Kasumi-1 (cell line): ENCODE measurements around the gene SLC6A6.
"Not testable (repeated sequence)": the region's sequence is repeated elsewhere in the genome, so short reads cannot be mapped to it uniquely, and the experiment has no call there.

ENCODE experiments used
- DNase-seq, 2 experiments: peaks; one replicate each; lab custom pipeline; 2025; lab: John Stamatoyannopoulos, UW

Gene SLC6A6

GRCh38 chr3:14507757-14508504, 105.5 kb downstream of the SLC6A6 start:
- DNase-seq, result no peak

- no peak for DNase-seq
Measured at GRCh38 chr3:14508505-14508819, 106.1 kb downstream of the SLC6A6 start.

GRCh38 chr3:14508966-14509795, 106.8 kb downstream of the SLC6A6 start:
- DNase-seq, result peak; percentile 27 to 33

GRCh38 chr3:14509796-14510100, 107.3 kb downstream of the SLC6A6 start:
- no peak for DNase-seq

GRCh38 chr3:14510838-14511622, 108.6 kb downstream of the SLC6A6 start:
- no peak for DNase-seq

- no peak for DNase-seq
Measured at GRCh38 chr3:14511623-14512280, 109.3 kb downstream of the SLC6A6 start.

GRCh38 chr3:14512281-14512941, 110.0 kb downstream of the SLC6A6 start:
- DNase-seq, result no peak

- DNase-seq, result no peak
Measured at GRCh38 chr3:14512942-14513327, 110.5 kb downstream of the SLC6A6 start.

GRCh38 chr3:14513566-14514322, 111.3 kb downstream of the SLC6A6 start:
- DNase-seq, result no peak

- no peak for DNase-seq
Measured at GRCh38 chr3:14514323-14514720, 111.9 kb downstream of the SLC6A6 start.

- not testable (repeated sequence) for DNase-seq
Measured at GRCh38 chr3:14515526-14515925, 113.1 kb downstream of the SLC6A6 start.

- DNase-seq, result no peak
Measured at GRCh38 chr3:14516738-14517345, 114.4 kb downstream of the SLC6A6 start.

GRCh38 chr3:14517601-14518431, 115.4 kb downstream of the SLC6A6 start:
- no peak for DNase-seq

- no peak for DNase-seq
Measured at GRCh38 chr3:14518432-14518802, 116.0 kb downstream of the SLC6A6 start.

GRCh38 chr3:14518893-14519292, 116.5 kb downstream of the SLC6A6 start:
- DNase-seq, result no peak

- DNase-seq, result no peak
Measured at GRCh38 chr3:14519406-14519805, 117.0 kb downstream of the SLC6A6 start.

- no peak for DNase-seq
Measured at GRCh38 chr3:14520149-14520548, 117.7 kb downstream of the SLC6A6 start.

GRCh38 chr3:14520967-14521366, 118.6 kb downstream of the SLC6A6 start:
- no peak for DNase-seq

- DNase-seq, result no peak
Measured at GRCh38 chr3:14521611-14522010, 119.2 kb downstream of the SLC6A6 start.
